ENCODE results near the gene KCTD6. TPM values are rescaled to one million over a fixed set of nuclear protein-coding genes. Genes with fewer than 3 reads are reported as not detected.
A peak's percentile ranks its signal among the peaks of the same experiment; 100 is the strongest.

The KCTD6 gene
- total RNA-seq, 2 donors from 2014 or later: 7.3 to 8.2 TPM

DNA sequence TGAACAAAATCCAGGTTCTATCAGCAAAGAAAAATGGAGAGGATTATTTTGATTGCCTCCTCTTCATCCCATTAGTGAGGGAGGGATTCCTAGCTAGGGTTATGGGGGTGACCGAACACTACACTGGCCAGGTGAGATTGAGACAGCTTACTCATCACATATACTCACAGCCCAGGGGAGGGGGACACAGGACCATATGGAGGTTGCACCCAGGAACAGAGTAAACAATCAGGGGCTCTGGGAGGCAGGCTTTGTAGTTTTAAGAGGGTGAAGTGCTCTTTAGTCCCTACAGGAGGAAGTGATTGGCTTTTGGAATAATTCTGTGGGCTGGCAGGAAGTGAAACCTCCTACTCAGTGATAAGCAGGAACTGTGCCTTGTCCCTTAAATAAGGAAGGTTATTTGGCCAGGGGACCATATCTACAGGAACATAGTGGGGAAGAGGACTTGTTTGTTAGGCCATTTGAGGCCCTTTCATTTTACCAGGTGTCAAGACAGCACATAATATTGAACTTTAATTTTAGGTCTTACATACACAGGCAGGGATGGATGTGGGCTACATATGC lies 17.5 kb upstream of the KCTD6 start:
- peaks cover 13% of the 10 kb centered on the region for H3K27me3 Mint-ChIP-seq (ENCODE audit: low read depth)
- peaks cover 0 to 2% of the 10 kb centered on the region in 2 donors for H3K9me3 Mint-ChIP-seq
- ATAC-seq (replicated peaks in 1 of 2): no peak
- H3K4me3 Mint-ChIP-seq: no peak overlapping the region
- H3K27ac Mint-ChIP-seq: no peak overlapping the region
- DNase-seq: no peak
- H3K36me3 Mint-ChIP-seq (ENCODE audit: insufficient read depth in 2 of 2): peaks cover 0 to 2% of the 10 kb centered on the region in 2 donors
- peaks cover 54% of the 10 kb centered on the region for H3K4me1 Mint-ChIP-seq (ENCODE audit: low read depth)

DNA sequence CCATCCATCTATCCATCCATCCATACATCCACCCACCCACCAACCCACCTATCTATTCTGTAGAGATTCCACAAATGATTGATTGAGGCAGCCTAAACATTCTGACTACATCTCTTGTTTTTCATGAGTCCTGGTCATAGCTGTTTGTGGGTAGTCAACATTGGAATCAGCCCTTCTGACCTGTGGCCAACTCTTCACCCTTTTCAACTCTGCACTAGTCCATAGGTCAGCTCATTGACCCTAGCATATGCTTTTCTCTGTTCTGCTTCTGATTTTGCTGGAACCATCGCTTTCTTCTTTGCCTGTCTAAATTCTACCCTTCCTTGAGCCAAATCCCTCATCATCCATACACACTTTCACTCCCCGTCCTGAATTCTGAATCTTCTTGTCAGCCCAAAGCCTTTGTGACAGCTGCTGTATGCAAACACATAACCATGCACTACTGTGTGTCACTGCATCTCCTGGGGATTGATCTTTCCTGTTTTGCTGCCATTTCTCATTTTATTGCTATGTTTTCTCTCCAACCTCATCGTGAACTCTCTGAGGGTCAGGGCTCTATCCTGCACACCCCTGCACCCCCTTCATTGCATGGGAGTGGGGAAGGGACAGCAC lies 16.8 kb upstream of the KCTD6 start:
- peaks cover 48% of the 10 kb centered on the region for H3K4me1 Mint-ChIP-seq (ENCODE audit: low read depth)
- no peak for DNase-seq
- H3K9me3 Mint-ChIP-seq: peaks cover 0 to 2% of the 10 kb centered on the region in 2 donors
- H3K27ac Mint-ChIP-seq: no peak overlapping the region
- no peak overlapping the region for H3K4me3 Mint-ChIP-seq
- peaks cover 13% of the 10 kb centered on the region for H3K27me3 Mint-ChIP-seq (ENCODE audit: low read depth)
- H3K36me3 Mint-ChIP-seq (ENCODE audit: insufficient read depth in 2 of 2): peaks cover 0 to 2% of the 10 kb centered on the region in 2 donors
- no peak for ATAC-seq (replicated peaks in 1 of 2)

DNA sequence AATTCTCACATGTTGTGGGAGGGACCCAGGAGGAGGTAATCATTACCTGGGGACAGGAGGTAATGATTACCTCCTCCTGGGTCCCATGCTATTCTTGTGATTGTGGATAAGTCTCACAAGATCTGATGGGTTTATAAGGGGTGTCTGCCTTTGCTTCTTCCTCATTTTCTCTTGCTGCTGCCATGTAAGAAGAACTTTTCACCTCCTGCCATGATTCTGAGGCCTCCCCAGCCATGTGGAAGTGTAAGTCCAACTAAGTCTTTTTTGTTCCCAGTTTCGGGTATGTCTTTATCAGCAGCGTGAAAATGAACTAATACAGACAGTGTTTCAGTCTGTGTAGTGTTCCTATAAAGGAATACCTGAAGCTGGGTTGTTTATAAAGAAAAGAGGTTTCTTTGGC lies 13.1 kb upstream of the KCTD6 start:
- Mint-ChIP-seq H3K4me3 (no peak overlapping the region), H3K27me3 (ENCODE audit: low read depth) (peaks cover 10% of the 10 kb centered on the region), H3K27ac (no peak overlapping the region), H3K36me3 (ENCODE audit: insufficient read depth in 2 of 2) (peaks cover 0 to 2% of the 10 kb centered on the region in 2 donors), H3K4me1 (ENCODE audit: low read depth) (peaks cover 21% of the 10 kb centered on the region), H3K9me3 (peaks cover 0 to 2% of the 10 kb centered on the region in 2 donors)
- ATAC-seq (replicated peaks in 1 of 2) (no peak), DNase-seq (no peak)

DNA sequence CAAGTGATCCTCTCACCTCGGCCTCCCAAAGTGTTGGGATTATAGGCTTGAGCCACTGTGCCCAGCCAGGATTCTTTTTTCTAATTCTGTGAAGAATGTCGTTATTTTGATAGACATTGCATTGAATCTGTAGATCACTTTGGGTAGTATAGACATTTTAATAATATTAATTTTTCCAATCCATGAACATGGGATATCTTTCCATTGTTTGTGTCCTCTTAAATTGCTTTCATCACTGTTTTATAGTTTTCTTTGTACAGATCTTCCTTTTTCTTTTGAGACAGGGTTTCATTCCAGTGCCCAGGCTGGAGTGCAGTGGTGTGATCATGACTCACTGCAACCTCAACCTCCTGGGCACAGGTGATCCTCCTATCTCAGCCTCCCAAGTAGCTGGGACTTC lies 11.6 kb upstream of the KCTD6 start:
- DNase-seq (no peak), ATAC-seq (replicated peaks in 1 of 2) (no peak)
- peaks cover 6% of the 10 kb centered on the region for H3K4me1 Mint-ChIP-seq (ENCODE audit: low read depth)
- H3K9me3 Mint-ChIP-seq: peaks cover 0 to 2% of the 10 kb centered on the region in 2 donors
- H3K27ac Mint-ChIP-seq: no peak overlapping the region
- H3K4me3 Mint-ChIP-seq: no peak overlapping the region
- peaks cover 10% of the 10 kb centered on the region for H3K27me3 Mint-ChIP-seq (ENCODE audit: low read depth)
- peaks cover 0 to 2% of the 10 kb centered on the region in 2 donors for H3K36me3 Mint-ChIP-seq (ENCODE audit: insufficient read depth in 2 of 2)

DNA sequence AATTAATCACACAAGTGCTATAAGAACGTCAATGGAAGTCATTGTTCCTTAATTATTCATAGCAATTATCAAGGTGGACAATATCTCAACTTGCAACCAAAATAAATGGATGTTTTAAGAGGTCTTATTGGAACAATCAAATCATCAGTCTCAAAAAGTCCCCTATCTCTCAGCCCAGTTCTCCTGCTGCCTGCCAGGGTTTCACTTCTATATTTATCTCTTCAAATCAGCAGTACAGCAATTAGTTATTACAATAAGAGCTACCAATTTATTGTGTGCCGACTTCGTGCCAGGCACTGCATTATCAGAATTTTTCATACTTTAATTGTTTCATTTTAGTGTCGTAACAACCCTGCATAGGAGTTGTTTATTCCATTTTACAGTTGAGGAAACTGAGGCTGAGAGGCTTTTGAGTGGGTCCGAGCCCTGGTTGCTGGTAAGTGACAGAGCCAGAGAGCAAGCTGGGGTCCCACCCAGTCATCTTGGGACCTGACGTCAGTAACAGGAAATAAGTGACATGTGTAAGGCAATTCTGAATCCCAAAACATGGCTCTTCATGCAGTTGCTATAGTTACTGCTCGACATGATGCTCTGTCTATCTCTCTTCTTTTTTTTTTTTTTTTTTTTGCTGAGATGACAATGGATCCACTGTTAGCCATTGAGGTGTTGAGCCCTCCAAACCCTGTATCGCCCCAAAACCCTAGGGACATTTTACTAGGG lies 8.8 kb upstream of the KCTD6 start:
- ATAC-seq (replicated peaks in 1 of 2) (peak; percentile 54 to 80), DNase-seq (no peak)
- Mint-ChIP-seq H3K27me3 (ENCODE audit: low read depth) (peaks cover 32% of the 10 kb centered on the region), H3K36me3 (ENCODE audit: insufficient read depth in 2 of 2) (peaks cover 0 to 2% of the 10 kb centered on the region in 2 donors), H3K4me1 (ENCODE audit: low read depth) (peaks cover 14% of the 10 kb centered on the region), H3K4me3 (no peak overlapping the region), H3K9me3 (peaks cover 0 to 2% of the 10 kb centered on the region in 2 donors), H3K27ac (no peak overlapping the region)

DNA sequence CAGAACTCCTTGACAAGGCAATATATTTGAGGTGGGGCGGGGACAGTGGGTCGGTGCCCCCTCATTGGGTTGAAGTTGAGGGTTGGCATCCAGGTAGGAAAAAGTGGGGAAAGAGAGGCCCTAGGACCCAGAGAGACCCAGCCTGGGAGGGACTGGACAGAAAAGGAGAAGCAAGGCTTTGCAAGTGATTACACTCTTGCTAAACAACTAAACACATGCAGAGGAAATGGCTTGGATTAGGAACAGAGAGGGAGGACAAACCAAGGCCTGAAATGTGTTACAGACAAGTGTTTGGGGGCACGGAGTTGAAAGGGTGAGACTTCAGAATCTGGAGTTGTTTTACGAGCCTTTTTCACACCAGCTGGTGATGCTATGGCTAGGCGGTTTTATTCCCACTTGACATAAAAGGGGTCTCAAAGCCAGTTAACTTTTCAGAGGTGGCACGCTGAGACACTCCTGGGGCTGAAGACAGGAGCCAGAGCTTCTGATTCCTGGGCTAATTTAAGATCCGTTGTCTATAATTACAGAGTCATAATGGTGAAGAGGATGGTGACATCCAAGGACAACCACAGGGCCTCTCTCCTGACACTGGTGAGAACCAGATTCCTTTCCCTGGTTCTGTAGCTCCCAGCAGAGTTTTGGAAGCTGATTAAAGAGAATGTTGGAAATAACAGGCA lies 7.7 kb upstream of the KCTD6 start:
- ATAC-seq (replicated peaks in 1 of 2) (no peak), DNase-seq (no peak)
- Mint-ChIP-seq H3K36me3 (ENCODE audit: insufficient read depth in 2 of 2) (no peaks in the 10 kb centered on the region), H3K4me1 (ENCODE audit: low read depth) (peaks cover 14% of the 10 kb centered on the region), H3K9me3 (no peaks in the 10 kb centered on the region), H3K4me3 (no peak overlapping the region), H3K27me3 (ENCODE audit: low read depth) (peaks cover 43% of the 10 kb centered on the region), H3K27ac (no peak overlapping the region)

DNA sequence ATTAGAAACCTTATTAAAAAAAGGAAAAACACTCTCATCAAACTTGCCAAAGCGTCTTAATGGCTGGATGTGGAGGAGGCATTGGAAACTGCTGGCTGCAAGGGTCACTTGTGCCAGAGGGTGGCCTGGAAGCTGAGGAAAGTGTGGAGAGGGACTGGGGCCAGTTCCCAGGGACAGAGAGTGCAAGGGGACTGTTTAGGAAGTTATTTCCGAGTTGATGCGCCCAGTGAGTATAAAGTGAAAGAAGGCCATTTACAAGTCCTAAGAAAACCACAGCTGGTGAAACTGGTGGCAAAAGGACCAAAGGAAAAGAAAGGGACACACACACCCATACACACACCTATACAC lies 7.2 kb upstream of the KCTD6 start:
- H3K4me3 Mint-ChIP-seq: no peak overlapping the region
- no peaks in the 10 kb centered on the region for H3K36me3 Mint-ChIP-seq (ENCODE audit: insufficient read depth in 2 of 2)
- ATAC-seq (replicated peaks in 1 of 2): no peak
- no peaks in the 10 kb centered on the region for H3K9me3 Mint-ChIP-seq
- peaks cover 48% of the 10 kb centered on the region for H3K27me3 Mint-ChIP-seq (ENCODE audit: low read depth)
- DNase-seq: no peak
- H3K4me1 Mint-ChIP-seq (ENCODE audit: low read depth): peaks cover 14% of the 10 kb centered on the region
- no peak overlapping the region for H3K27ac Mint-ChIP-seq

DNA sequence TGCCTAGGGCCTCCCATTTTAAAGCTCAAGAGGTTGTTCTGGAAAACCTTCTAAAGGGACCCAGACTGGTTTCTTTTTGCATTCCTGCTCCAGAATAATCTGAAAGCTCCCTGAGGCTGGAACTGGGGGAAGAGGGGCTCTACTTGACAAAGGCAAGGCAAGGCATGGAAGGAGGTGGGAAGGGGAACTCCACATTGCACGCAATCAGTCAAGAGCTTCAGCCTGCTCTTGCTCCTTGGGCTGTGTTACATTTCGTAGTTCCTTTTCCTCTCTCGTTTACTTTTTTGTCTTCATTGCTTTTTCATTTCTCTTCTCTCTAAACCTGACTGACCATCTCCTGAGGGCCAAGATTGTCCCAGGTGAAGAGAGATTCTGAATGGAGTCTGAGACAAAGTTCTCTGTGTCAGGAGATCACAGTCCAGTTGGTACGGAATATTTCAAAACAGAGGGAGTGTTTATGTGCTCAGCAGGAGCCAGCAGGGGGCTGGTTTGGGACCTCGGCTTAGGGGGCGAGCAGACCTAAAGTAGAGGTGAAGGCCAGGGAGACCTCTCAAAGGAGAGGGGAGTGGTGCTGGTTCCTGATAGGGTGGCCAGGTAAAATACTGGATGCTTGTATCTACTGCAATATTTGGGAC lies 6.0 kb upstream of the KCTD6 start:
- no peak for ATAC-seq (replicated peaks in 1 of 2)
- Mint-ChIP-seq H3K36me3 (ENCODE audit: insufficient read depth in 2 of 2) (no peaks in the 10 kb centered on the region), H3K4me3 (no peak overlapping the region), H3K27me3 (ENCODE audit: low read depth) (peaks cover 50% of the 10 kb centered on the region), H3K9me3 (no peaks in the 10 kb centered on the region), H3K27ac (no peak overlapping the region), H3K4me1 (ENCODE audit: low read depth) (peaks cover 18% of the 10 kb centered on the region)
- no peak for DNase-seq

DNA sequence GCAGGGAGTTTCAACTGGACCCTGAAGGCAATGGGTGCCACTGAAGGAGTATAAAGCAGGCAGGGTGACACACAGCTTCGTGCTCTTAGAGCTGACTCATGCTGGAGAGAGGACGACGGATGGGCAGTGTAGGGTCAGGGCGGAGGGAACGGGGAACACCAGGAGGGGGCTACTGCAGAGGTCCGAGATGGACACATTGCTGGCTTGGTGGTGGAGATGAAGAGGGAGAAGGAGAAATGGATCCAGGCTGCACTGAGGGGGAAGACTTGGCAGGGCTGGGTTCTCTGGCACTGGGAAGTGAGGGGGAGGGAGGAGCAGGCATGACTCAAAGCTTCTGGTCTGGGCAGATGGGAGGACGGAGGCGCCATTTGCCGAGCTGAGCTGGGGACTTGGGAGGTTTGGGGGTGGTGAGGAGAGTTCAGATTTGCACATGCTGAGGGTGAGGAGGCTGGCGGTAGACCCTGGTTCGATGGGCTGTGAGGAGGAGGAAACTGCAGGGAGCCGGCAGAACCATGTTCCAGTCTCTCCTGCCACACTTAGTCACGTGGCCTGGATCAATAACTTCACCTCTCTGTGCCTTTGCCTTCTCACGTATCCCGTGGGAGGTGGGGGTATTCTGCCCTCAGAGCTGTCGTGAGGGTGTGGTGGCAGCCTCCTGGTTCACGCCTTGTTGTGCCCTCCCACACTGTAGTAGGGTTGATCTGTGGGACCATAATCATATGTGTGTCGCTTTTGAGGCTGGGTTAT lies 4.6 kb upstream of the KCTD6 start:
- ATAC-seq (replicated peaks in 1 of 2): no peak
- Mint-ChIP-seq H3K4me3 (no peak overlapping the region), H3K27ac (no peak overlapping the region)

DNA sequence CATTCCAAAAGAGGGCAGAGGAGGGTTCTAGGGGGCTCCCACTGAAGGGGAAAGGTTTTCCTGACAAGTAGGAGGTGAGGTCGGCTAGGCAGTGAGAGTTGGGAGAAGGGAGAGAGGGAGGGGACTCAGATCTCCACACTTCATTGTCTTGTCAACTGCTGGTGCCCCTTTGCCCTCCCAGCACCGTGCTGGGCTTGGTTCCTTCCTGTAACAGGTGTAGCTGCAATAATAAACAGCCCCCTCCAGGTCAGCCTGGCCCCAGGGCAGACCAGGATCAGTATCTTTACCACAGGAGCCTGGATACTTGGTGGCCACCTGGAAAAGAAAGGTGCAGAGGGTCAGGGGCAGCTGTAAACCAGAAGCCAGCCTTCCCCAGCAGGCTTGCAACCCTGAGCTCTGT lies 2.9 kb upstream of the KCTD6 start:
- peaks cover 36% of the 10 kb centered on the region for H3K4me1 Mint-ChIP-seq (ENCODE audit: low read depth)
- no peak overlapping the region for H3K27ac Mint-ChIP-seq
- no peak for DNase-seq
- peaks cover 0 to 2% of the 10 kb centered on the region in 2 donors for H3K36me3 Mint-ChIP-seq (ENCODE audit: insufficient read depth in 2 of 2)
- no peaks in the 10 kb centered on the region for H3K9me3 Mint-ChIP-seq
- no peak overlapping the region for H3K4me3 Mint-ChIP-seq
- no peak for ATAC-seq (replicated peaks in 1 of 2)
- H3K27me3 Mint-ChIP-seq (ENCODE audit: low read depth): peaks cover 51% of the 10 kb centered on the region

More for the DNA sequence above, 4.6 kb upstream of the KCTD6 start:
- Mint-ChIP-seq H3K36me3 (ENCODE audit: insufficient read depth in 2 of 2) (no peaks in the 10 kb centered on the region), H3K4me1 (ENCODE audit: low read depth) (peaks cover 26% of the 10 kb centered on the region), H3K9me3 (no peaks in the 10 kb centered on the region), H3K27me3 (ENCODE audit: low read depth) (peaks cover 56% of the 10 kb centered on the region)
- DNase-seq: no peak

DNA sequence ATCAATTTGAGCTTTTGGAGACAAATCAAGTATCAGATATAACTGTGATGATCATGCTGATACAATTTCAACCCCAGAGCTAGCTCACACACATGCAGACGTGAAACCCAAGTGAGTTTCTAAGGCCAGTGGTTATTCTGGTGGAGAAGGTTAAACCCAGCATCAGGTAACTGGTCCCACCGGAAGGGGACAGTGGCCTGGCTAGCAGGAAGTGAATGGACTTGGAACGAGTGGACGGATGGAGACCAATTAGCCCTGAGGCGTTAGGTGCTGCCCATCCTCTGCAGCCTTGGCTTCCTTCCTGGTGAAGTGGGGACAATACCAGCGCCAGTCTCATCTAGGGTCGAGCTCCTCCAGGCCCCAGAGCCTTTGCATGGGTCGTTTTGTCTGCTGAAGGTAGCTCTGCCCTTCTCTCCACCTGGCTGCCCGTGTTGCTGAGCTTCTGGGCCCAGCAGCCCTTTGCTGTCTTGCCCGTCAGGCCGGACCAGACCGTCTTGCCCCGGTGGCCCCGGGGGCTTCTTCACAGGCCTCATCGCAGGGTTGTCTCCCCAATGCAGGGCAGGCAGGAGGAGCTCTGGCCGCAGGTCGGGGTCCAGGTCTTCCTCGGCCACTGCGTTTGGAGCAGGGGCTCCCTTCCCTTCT lies 915 bp upstream of the KCTD6 start:
- DNase-seq: no peak
- Mint-ChIP-seq H3K4me3 (peak overlapping the region; percentile 47 to 65), H3K4me1 (ENCODE audit: low read depth) (peaks cover 55% of the 10 kb centered on the region), H3K27ac (no peak overlapping the region), H3K27me3 (ENCODE audit: low read depth) (peaks cover 45% of the 10 kb centered on the region), H3K9me3 (no peaks in the 10 kb centered on the region), H3K36me3 (ENCODE audit: insufficient read depth in 2 of 2) (peaks cover 0 to 2% of the 10 kb centered on the region in 2 donors)
- peak in 1 of 2 donors; percentile 1 for ATAC-seq (replicated peaks in 1 of 2)

DNA sequence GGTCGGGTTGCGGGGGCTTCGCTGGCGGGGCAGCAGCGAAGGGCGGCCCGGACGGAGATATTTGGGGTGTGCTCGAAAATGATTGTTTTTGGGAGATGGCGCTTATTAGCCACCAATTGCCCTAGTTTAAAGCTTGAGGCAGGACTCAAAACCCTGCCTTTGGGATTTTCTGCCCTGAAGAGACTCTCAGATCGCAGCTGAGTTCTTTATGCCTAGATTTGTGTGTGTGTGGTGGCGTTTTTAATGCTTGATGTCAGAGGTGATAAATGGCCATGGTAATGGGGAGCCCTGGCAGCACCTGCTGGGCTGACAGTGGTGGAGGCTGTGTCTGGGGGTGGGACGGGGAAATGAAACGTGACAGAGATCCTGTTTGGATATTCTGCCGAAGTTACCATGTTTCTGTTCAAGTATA lies 604 bp downstream of the KCTD6 start:
- Mint-ChIP-seq H3K4me3 (peak overlapping the region; percentile 89 to 90), H3K27me3 (ENCODE audit: low read depth) (peaks cover 30% of the 10 kb centered on the region), H3K36me3 (ENCODE audit: insufficient read depth in 2 of 2) (peaks cover 0 to 2% of the 10 kb centered on the region in 2 donors), H3K4me1 (ENCODE audit: low read depth) (peaks cover 59% of the 10 kb centered on the region), H3K9me3 (no peaks in the 10 kb centered on the region), H3K27ac (peak overlapping the region; percentile 90)
- peak in 1 of 2 donors; percentile 14 for ATAC-seq (replicated peaks in 1 of 2)
- DNase-seq: peak; percentile 38 to 41
